Right atrium auricular region (tissue), 2 donors: ENCODE data around the gene NFYB. TPM values are rescaled to one million over a fixed set of nuclear protein-coding genes. Genes with fewer than 3 reads are reported as not detected.

Source experiments
- total RNA-seq, 2 donors: library from RNA; depleted of rRNA; stranded (reverse); fragments of >200 nt; gene quantifications; one replicate each; pipeline ENCODE4 v1.1.0, GENCODE V29; 2016

Gene NFYB
- total RNA-seq, 2 donors from 2014 or later = 24.0 to 29.0 TPM

Other genes starting within 250 kb of the NFYB start
- gene HSP90B1, start 207.8 kb downstream of the NFYB start, total RNA-seq = 100 to 1,000 TPM; 245 to 272 TPM
- 10 to 100 TPM; 10.2 to 13.7 TPM for gene TDG, start 172.3 kb downstream of the NFYB start, total RNA-seq
- gene GLT8D2, start 88.0 kb downstream of the NFYB start, total RNA-seq = 1 to 10 TPM; 5.6 to 9.9 TPM
- 1 to 10 TPM; 6.4 to 8.1 TPM for gene HCFC2, start 73.7 kb downstream of the NFYB start, total RNA-seq
- 100 to 1,000 TPM; 191 to 286 TPM for gene TXNRD1, start 77.6 kb upstream of the NFYB start, total RNA-seq
- 1 to 10 TPM; 2.9 to 3.3 TPM for gene EID3, start 165.5 kb upstream of the NFYB start, total RNA-seq